Lower leg skin (tissue), 4 donors: ENCODE results near the gene SLC15A2. TPM values are rescaled to one million over a fixed set of nuclear protein-coding genes. Genes with fewer than 3 reads are reported as not detected.

Experiments used
- DNase-seq, 2 donors: peaks; one replicate each; pipeline ENCODE4 v3.0.0-alpha.2; 2019; ENCODE audit warnings: low spot score in 2 of 2
- H3K4me3 ChIP-seq: fragments of 200-600 bp; sonication (generic); 2 replicates; pipeline ENCODE4 v1.5.1; 2017; ENCODE audit warnings: mild to moderate bottlenecking, low read depth; ENCODE audit not compliant: poor library complexity, severe bottlenecking
- POLR2A ChIP-seq, 2 donors: fragments of 450-650 bp; IDR thresholded peaks; one replicate each; pipeline ENCODE4 v1.6.1; 2016 to 2017; ENCODE audit warnings: antibody characterized with exemption in 2 of 2, mild to moderate bottlenecking in 1 of 2, moderate library complexity in 1 of 2
- WGBS, 2 donors: methylation state at CpG; one replicate each; pipeline ENCODE4 v1.1.5; 2018; 5-methylcytosine and 5-hydroxymethylcytosine counted together
- intact Hi-C: fragments of 100-400 bp; cut with DNase I; formaldehyde crosslinking; loops from one replicate; pipeline ENCODE4 v1.15.0; 2023; ENCODE audit warnings: low total_unique reads
- total RNA-seq, 4 donors: library from RNA; depleted of rRNA; stranded (reverse); fragments of >200 nt; gene quantifications; one replicate each; pipeline ENCODE4 v1.1.0, GENCODE V29; 2016
- TF ChIP-seq, protein P1 (sequence below), 3 donors: fragments of 450-650 bp; IDR thresholded peaks; one replicate each; pipeline ENCODE4 v1.5.1; 2016; ENCODE audit warnings: antibody characterized with exemption in 3 of 3, mild to moderate bottlenecking in 3 of 3, moderate library complexity in 2 of 3

SLC15A2 gene
- total RNA-seq, 4 donors from 2014 or later = 0.42 to 2.9 (median 1.5) TPM

DNA sequence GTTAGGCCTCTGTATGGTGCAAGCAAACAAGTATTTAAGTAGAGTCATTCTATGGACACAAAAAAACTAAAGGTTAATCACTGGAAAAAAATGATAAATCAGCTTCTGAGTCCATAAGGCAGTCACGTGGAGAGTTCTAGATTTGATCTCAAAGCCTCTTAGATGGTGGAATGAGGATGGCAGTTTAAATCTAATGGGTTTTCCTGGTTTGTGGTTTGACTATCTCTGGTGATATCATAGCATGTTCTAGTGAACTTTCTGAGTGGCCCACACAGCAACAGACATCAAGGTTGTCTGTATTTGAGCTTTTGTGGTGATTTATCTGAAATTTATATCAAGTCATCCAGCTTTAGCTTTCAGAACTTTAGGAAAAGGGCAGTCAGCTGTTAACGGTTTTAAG, 75.4 kb downstream of the SLC15A2 start:
- no peak for DNase-seq
- TF ChIP-seq, protein P1, sequence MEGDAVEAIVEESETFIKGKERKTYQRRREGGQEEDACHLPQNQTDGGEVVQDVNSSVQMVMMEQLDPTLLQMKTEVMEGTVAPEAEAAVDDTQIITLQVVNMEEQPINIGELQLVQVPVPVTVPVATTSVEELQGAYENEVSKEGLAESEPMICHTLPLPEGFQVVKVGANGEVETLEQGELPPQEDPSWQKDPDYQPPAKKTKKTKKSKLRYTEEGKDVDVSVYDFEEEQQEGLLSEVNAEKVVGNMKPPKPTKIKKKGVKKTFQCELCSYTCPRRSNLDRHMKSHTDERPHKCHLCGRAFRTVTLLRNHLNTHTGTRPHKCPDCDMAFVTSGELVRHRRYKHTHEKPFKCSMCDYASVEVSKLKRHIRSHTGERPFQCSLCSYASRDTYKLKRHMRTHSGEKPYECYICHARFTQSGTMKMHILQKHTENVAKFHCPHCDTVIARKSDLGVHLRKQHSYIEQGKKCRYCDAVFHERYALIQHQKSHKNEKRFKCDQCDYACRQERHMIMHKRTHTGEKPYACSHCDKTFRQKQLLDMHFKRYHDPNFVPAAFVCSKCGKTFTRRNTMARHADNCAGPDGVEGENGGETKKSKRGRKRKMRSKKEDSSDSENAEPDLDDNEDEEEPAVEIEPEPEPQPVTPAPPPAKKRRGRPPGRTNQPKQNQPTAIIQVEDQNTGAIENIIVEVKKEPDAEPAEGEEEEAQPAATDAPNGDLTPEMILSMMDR (IDR thresholded peaks at IDR 0.05) = no peak
- TF ChIP-seq POLR2A (IDR thresholded peaks at IDR 0.05) = no peak
- WGBS, 2 donors = 80 to 84% methylated on average over 2 of the region's 2 CpGs
- intact Hi-C loops = no loop called here
- H3K4me3 ChIP-seq = no peak overlapping the region

DNA sequence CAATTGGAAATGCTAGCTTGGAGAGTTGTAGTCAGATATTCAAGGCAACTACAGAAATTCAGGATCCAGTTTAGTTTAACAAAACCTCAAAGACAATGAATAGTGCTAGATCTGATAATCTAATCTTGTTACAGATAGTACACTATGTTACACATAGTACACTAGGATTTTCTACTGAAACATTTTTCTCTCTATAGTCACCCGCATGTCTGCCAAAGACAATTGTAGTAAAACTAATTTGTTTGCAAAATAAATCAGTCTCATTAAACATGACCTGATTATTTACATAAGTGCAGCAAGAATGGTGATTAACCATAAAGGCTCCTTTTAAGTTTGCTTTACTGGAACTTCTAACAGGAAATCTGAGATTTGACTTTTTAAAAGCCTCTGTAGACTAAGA, 75.8 kb downstream of the SLC15A2 start:
- 64 to 75% methylated on average over 1 of the region's 1 CpG for WGBS, 2 donors
- no peak overlapping the region for H3K4me3 ChIP-seq
- TF ChIP-seq, protein P1 (IDR thresholded peaks at IDR 0.05) = no peak
- TF ChIP-seq POLR2A (IDR thresholded peaks at IDR 0.05) = no peak
- intact Hi-C loops = no loop called here
- no peak for DNase-seq

DNA sequence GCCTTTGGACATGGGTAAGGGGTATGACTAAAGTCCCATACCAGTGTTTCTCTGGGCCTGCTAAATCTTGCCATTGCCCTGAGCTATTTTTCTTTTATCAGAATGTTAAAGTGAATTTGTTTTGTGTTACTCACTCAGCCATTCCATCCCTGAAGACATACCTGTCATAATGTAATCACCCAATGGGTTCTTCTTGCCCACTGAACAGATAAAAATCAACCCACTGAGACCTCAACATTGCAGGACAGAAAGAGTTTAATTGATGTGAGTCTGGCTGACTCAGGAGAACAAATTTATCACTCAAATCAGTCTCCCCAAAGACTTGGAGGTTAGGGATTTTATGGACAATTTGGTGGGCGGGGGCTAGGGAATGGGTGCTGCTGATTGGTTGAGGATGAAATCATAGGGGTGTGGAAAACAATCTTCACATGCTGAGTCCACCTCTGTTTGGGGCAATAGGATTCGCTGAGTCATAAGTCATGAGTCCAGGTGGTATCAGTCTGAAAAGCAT, 80.5 kb downstream of the SLC15A2 start:
- no peak overlapping the region for H3K4me3 ChIP-seq
- no peak for TF ChIP-seq POLR2A (IDR thresholded peaks at IDR 0.05)
- TF ChIP-seq, protein P1 (IDR thresholded peaks at IDR 0.05) = no peak
- intact Hi-C loops = no loop called here
- no peak for DNase-seq
- WGBS, 2 donors = 85 to 92% methylated on average over 2 of the region's 2 CpGs

DNA sequence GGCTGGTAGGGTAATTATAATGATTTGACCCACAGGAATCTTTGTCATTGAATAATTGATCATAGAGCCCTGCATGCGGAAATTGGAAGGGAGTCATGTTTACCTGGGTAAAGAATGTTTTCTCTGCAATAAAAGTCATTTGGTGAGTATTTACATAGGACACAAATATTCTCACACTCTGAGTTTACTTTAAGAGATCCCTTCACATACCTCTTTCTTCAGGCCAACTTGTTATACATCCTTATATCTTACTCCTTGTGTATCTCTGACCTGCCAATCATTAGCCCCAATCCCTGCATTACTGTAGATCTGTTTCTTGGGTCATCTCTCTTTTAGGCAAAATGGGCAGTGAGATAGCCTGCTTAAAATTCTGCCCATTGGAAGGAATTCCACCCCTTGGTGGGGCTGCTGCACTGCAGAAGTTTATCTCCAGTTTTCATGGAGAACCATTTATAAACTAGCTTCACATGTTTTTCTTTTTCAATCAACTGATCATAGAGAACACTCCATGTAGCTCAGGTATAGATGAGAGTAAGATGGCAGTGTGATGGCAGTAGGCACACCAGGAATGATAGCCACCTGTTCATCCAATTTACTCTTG, 81.6 kb downstream of the SLC15A2 start:
- no peak for DNase-seq
- intact Hi-C loops = no loop called here
- 92 to 95% methylated on average over 1 of the region's 1 CpG for whole genome bisulfite sequencing, 2 donors
- TF ChIP-seq POLR2A (IDR thresholded peaks at IDR 0.05) = no peak
- TF ChIP-seq, protein P1 (IDR thresholded peaks at IDR 0.05) = no peak
- H3K4me3 ChIP-seq = no peak overlapping the region

DNA sequence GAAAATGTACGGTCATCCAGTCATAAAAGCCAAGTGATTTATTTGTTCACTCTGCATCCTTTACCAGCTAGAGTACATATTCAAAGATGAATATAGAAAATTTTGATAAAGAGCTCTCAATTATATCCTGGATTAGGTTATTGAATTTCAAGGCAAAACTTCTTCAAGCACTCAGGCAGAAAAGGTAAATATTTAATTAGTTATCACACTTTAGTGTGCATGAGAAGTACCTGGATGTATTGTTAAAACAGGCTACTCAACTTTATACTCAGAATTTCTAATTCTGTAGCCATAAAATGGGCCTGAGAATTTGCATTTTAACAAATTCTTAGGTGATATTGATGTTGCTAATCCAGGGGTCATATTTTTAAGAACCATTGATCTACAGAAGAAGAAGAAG, 82.5 kb downstream of the SLC15A2 start:
- intact Hi-C loops = no loop called here
- no peak for TF ChIP-seq POLR2A (IDR thresholded peaks at IDR 0.05)
- TF ChIP-seq, protein P1 (IDR thresholded peaks at IDR 0.05) = no peak
- 79 to 87% methylated on average over 1 of the region's 1 CpG for WGBS, 2 donors
- H3K4me3 ChIP-seq = no peak overlapping the region
- DNase-seq = no peak

DNA sequence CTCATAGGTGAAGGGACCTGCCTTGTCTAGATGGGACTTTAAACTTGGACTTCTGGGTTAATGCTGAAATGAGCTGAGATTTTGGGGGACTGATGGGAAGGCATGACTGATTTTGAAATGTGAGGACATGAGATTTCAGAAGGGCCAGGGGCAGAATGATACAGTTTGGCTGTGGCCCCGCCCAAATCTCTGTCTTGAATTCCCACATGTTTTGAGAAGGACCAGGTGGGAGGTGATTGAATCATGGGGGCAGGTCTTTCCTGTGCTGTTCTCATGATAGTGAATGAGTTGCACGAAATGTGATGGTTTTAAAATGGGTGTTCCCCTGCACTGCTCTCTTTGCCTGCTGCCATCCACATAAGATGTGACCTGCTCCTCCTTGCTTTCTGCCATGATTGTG, 85.0 kb downstream of the SLC15A2 start:
- DNase-seq = no peak
- H3K4me3 ChIP-seq = no peak overlapping the region
- TF ChIP-seq POLR2A (IDR thresholded peaks at IDR 0.05) = no peak
- TF ChIP-seq, protein P1 (IDR thresholded peaks at IDR 0.05) = no peak
- intact Hi-C loops = no loop called here
- 66 to 68% methylated on average over 2 of the region's 2 CpGs for WGBS, 2 donors
